Measurements from ENCODE around the gene CCDC27.

The CCDC27 gene

DNA sequence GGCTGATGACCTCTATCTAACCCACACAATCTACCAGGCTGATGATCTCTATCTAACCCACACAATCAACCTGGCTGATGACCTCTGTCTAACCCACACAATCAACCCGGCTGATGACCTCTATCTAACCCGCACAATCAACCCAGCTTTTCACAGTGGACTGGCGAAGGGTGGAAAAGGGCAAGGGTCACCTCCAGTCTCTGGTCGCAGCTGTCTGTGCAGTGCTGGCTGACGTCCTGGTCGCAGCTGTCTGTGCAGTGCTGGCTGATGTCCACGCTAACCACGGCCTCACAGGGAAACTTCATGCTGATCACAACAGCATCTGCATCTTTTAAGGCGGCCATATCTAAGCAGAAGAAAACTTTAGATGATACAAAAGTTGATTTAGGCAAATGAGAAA lies 12.2 kb upstream of the CCDC27 start:
- TF ChIP-seq, protein P1, sequence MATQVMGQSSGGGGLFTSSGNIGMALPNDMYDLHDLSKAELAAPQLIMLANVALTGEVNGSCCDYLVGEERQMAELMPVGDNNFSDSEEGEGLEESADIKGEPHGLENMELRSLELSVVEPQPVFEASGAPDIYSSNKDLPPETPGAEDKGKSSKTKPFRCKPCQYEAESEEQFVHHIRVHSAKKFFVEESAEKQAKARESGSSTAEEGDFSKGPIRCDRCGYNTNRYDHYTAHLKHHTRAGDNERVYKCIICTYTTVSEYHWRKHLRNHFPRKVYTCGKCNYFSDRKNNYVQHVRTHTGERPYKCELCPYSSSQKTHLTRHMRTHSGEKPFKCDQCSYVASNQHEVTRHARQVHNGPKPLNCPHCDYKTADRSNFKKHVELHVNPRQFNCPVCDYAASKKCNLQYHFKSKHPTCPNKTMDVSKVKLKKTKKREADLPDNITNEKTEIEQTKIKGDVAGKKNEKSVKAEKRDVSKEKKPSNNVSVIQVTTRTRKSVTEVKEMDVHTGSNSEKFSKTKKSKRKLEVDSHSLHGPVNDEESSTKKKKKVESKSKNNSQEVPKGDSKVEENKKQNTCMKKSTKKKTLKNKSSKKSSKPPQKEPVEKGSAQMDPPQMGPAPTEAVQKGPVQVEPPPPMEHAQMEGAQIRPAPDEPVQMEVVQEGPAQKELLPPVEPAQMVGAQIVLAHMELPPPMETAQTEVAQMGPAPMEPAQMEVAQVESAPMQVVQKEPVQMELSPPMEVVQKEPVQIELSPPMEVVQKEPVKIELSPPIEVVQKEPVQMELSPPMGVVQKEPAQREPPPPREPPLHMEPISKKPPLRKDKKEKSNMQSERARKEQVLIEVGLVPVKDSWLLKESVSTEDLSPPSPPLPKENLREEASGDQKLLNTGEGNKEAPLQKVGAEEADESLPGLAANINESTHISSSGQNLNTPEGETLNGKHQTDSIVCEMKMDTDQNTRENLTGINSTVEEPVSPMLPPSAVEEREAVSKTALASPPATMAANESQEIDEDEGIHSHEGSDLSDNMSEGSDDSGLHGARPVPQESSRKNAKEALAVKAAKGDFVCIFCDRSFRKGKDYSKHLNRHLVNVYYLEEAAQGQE (IDR thresholded peaks at IDR 0.05; ENCODE audit: insufficient replicate concordance, low read depth) = no peak
- TF ChIP-seq GABPA (IDR thresholded peaks at IDR 0.05; ENCODE audit: low read depth) (no peak), POLR2AphosphoS5 (IDR thresholded peaks at IDR 0.05; ENCODE audit: low read depth) (no peak), SPI1 (IDR thresholded peaks at IDR 0.05; ENCODE audit: borderline replicate concordance, low read depth) (no peak)
- TF ChIP-seq, protein P2, sequence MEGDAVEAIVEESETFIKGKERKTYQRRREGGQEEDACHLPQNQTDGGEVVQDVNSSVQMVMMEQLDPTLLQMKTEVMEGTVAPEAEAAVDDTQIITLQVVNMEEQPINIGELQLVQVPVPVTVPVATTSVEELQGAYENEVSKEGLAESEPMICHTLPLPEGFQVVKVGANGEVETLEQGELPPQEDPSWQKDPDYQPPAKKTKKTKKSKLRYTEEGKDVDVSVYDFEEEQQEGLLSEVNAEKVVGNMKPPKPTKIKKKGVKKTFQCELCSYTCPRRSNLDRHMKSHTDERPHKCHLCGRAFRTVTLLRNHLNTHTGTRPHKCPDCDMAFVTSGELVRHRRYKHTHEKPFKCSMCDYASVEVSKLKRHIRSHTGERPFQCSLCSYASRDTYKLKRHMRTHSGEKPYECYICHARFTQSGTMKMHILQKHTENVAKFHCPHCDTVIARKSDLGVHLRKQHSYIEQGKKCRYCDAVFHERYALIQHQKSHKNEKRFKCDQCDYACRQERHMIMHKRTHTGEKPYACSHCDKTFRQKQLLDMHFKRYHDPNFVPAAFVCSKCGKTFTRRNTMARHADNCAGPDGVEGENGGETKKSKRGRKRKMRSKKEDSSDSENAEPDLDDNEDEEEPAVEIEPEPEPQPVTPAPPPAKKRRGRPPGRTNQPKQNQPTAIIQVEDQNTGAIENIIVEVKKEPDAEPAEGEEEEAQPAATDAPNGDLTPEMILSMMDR (IDR thresholded peaks at IDR 0.05; ENCODE audit: insufficient read depth, low read length) = no peak
- no peak for DNase-seq (ENCODE audit: low read depth in 1 of 2, low spot score in 1 of 2)
- H3K27ac ChIP-seq (replicated peaks) = no peak overlapping the region
- no peak overlapping the region for H3K4me3 ChIP-seq (replicated peaks; ENCODE audit: insufficient read depth, low read length)
- H3K27me3 ChIP-seq (ENCODE audit: insufficient read depth, poor library complexity, severe bottlenecking) = no peaks in the 10 kb centered on the region

DNA sequence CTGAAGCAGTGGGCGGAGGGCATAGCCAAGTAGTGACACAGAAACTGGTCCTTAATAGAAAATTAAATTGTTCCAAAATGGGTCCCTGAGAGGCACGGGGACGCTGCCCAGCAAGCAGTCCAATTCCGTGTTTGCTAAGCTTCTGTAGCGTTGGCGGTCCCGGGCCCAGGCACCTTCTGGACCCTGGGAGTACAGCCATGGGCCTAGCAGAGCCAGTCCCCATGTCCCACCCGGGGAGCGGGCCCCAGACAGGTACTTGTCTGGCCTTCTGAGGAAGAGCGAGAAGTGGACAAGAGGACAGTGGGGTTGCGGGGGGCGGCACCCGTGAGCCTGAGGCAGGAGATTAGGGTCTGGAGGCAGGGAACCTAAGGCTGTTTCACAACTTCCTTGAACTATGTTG lies 11.5 kb upstream of the CCDC27 start:
- Histone ChIP-seq H3K4me3 (replicated peaks; ENCODE audit: insufficient read depth, low read length) (no peak overlapping the region), H3K27ac (replicated peaks) (no peak overlapping the region), H3K27me3 (ENCODE audit: insufficient read depth, poor library complexity, severe bottlenecking) (no peaks in the 10 kb centered on the region)
- no peak for DNase-seq (ENCODE audit: low read depth in 1 of 2, low spot score in 1 of 2)
- no peak for TF ChIP-seq POLR2AphosphoS5 (IDR thresholded peaks at IDR 0.05; ENCODE audit: low read depth)
- no peak for TF ChIP-seq SPI1 (IDR thresholded peaks at IDR 0.05; ENCODE audit: borderline replicate concordance, low read depth)
- TF ChIP-seq GABPA (IDR thresholded peaks at IDR 0.05; ENCODE audit: low read depth) = no peak
- TF ChIP-seq, protein P2 (IDR thresholded peaks at IDR 0.05; ENCODE audit: insufficient read depth, low read length) = no peak
- TF ChIP-seq, protein P1 (IDR thresholded peaks at IDR 0.05; ENCODE audit: insufficient replicate concordance, low read depth) = no peak

DNA sequence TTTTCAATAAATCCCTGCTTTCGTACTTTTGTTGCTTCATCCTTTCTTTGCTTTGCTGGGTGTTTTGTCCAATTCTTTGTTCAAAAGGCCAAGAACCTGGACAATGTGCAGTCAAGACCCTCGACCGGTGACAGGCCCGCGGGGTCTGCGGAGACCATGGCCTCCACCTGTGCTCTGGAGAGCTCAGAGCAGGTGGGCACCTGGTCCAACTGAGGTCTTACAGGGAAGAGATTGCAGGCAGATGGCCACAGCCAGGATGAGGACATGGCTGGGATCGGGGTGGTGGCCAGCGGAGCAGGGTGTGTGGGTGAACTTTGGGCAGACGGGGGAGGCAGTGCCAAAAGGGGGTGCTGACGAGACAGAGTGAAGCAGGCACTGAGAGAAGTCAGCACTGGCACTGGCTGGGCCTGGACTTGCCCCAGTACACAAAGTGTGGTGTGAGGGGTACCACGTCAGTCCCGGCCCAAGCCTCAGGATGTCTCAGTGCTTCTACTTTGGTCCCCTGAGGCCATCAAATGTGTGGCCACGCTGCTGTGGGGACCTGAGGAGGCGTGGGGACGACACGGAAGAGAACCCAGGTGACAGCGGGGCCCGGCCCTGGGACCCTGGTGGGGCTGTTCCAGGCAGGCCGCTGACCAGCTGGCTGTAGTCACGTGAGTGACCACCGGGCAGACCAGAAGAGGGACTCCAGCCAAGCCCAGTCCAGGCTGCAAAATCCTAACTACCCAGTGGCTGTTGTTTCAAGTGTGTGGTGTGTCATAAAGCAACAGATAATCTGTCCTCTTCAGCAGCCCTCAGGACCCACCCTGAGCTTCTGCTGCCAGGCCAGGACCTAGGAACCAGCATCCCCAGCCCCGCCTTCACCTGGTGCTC lies 10.4 kb upstream of the CCDC27 start:
- TF ChIP-seq, protein P2 (IDR thresholded peaks at IDR 0.05; ENCODE audit: insufficient read depth, low read length) = no peak
- TF ChIP-seq POLR2AphosphoS5 (IDR thresholded peaks at IDR 0.05; ENCODE audit: low read depth) = no peak
- TF ChIP-seq, protein P1 (IDR thresholded peaks at IDR 0.05; ENCODE audit: insufficient replicate concordance, low read depth) = no peak
- no peak for TF ChIP-seq SPI1 (IDR thresholded peaks at IDR 0.05; ENCODE audit: borderline replicate concordance, low read depth)
- TF ChIP-seq GABPA (IDR thresholded peaks at IDR 0.05; ENCODE audit: low read depth) = no peak
- Histone ChIP-seq H3K27me3 (ENCODE audit: insufficient read depth, poor library complexity, severe bottlenecking) (no peaks in the 10 kb centered on the region), H3K27ac (replicated peaks) (no peak overlapping the region), H3K4me3 (replicated peaks; ENCODE audit: insufficient read depth, low read length) (no peak overlapping the region)
- DNase-seq (ENCODE audit: low read depth in 1 of 2, low spot score in 1 of 2) = no peak

Measured in HL-60 (cell line).